ENCODE results near the gene GABARAP.

The GABARAP gene

DNA sequence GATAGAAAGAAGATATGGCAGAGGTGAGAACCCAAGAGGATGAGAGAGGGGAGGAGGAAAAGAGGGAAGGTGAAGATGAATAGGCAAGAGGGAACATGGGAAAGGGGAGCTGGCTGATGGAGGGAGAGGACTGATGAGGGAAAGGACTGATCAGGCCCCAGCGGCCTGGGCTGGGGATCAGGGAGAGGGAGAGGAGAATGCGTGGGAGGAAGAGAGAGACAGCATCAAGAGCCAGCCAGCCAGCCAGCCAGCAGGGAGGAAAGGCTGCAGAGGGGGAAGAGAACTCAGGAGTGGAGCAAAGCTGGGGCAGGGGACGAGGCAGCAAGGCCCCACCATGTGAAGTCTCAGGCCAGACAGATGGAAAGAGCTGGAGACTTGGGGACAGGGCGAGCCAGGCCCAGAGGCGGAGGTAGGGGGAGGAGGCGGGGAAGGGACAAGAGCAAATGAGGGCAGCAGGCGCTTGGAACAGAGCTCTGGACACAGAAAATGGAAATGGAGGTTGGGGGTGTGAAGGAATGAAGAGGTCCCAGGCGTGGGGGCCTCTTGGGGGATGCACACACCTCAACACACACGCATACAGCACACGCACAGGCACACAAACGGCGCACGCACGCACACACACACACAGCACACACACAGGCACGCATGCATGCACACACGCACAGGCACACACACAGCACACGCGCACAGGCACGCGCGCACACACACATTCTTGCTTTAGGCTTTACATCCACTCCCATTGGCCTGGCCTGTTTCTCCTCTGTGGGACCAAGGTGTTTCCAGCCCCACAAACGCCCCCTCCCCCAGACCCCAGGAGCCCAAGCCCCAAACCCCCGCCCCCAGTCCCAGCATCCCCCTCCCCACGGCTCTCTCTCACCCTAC is 34.9 kb downstream of the GABARAP start:
- Histone ChIP-seq H3K9ac (ENCODE audit: low read depth, low read length) (no peak overlapping the region), H3K9me3 (ENCODE audit: control insufficient read depth, insufficient read depth, low read length) (no peaks in the 10 kb centered on the region), H3K27me3 (ENCODE audit: control insufficient read depth, insufficient read depth, low read length) (no peaks in the 10 kb centered on the region), H3K4me1 (ENCODE audit: control insufficient read depth, insufficient read depth, low read length) (peaks cover 15% of the 10 kb centered on the region), H3K4me3 (ENCODE audit: low read depth, low read length) (peak overlapping the region; percentile 67), H3K36me3 (ENCODE audit: control insufficient read depth, insufficient read depth, low read length) (peaks cover 16% of the 10 kb centered on the region)

DNA sequence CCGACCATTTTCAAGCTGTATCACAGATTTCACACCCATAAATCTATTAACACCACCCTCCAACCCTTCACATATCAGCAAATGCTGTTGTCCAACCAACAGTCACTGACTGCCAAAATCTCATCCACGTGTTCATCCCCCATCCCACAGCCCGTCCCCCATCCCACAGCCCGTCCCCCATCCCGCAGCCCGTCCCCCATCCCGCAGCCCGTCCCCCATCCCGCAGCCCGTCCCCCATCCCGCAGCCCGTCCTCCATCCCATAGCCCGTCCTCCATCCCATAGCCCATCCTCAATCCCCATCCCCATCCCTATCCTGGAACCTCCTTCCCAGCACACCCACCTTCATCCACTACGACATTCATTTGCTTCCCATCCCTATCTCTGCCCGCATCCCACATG is 36.7 kb downstream of the GABARAP start:
- no peaks in the 10 kb centered on the region for H3K27me3 ChIP-seq (ENCODE audit: control insufficient read depth, insufficient read depth, low read length)
- peak overlapping the region; percentile 79 for H3K4me3 ChIP-seq (ENCODE audit: low read depth, low read length)
- no peak overlapping the region for H3K9ac ChIP-seq (ENCODE audit: low read depth, low read length)
- peaks cover 9% of the 10 kb centered on the region for H3K4me1 ChIP-seq (ENCODE audit: control insufficient read depth, insufficient read depth, low read length)
- peaks cover 16% of the 10 kb centered on the region for H3K36me3 ChIP-seq (ENCODE audit: control insufficient read depth, insufficient read depth, low read length)
- no peaks in the 10 kb centered on the region for H3K9me3 ChIP-seq (ENCODE audit: control insufficient read depth, insufficient read depth, low read length)

DNA sequence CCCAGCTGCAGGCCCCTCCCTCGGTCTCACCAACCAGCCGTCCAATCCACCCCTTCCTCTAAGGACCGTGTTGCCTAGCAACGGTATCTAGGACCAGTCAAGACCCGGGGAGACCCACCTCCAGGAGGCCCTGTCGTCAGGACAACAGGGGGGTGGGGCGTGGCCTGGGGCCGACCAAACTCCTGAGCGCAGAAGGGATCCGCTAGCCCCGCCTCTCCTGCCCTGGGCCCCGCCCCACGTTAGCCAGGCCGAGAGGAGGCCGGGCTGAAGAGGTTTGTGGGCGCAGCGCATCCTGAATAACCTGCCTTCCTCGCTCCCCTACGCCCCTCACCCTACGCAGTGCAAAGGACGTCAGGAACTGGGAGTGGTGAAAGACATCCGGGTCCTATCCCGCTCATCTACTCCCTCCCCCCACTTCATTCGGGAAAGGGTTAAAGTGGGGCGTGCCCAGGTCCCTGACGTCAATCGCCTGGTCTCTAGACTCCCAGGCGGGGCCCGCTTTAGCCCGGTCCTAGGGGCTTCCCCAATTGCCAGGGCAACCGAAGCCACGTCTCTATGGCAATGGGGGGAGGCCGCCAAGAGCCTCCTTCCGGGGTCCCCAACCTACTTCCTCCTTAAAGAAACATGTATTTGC is 37.3 kb downstream of the GABARAP start:
- Histone ChIP-seq H3K36me3 (ENCODE audit: control insufficient read depth, insufficient read depth, low read length) (peaks cover 16% of the 10 kb centered on the region), H3K9me3 (ENCODE audit: control insufficient read depth, insufficient read depth, low read length) (no peaks in the 10 kb centered on the region), H3K4me3 (ENCODE audit: low read depth, low read length) (peak overlapping the region; percentile 79), H3K27me3 (ENCODE audit: control insufficient read depth, insufficient read depth, low read length) (no peaks in the 10 kb centered on the region), H3K4me1 (ENCODE audit: control insufficient read depth, insufficient read depth, low read length) (peaks cover 7% of the 10 kb centered on the region), H3K9ac (ENCODE audit: low read depth, low read length) (no peak overlapping the region)

DNA sequence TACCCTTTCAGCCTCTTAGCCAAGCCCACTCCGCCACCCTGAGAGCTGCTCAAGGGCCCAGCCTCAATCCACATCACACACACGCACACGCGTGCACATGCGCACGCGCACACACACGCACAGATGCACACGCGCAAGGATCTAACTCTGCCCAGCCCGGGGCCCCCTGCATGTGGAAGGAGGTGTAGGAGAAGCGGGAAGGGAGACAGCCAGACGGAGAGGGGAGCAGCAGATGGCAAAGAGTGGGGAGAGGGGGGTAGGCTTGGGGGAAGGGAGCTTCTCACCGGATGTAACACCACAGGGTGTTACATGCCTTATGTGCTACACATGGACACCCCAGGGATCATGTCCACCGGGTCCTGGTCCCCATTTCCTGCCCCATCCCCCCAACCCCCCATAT is 37.9 kb downstream of the GABARAP start:
- Histone ChIP-seq H3K36me3 (ENCODE audit: control insufficient read depth, insufficient read depth, low read length) (peaks cover 16% of the 10 kb centered on the region), H3K4me3 (ENCODE audit: low read depth, low read length) (peak overlapping the region; percentile 79), H3K9me3 (ENCODE audit: control insufficient read depth, insufficient read depth, low read length) (no peaks in the 10 kb centered on the region), H3K9ac (ENCODE audit: low read depth, low read length) (no peak overlapping the region), H3K4me1 (ENCODE audit: control insufficient read depth, insufficient read depth, low read length) (peaks cover 7% of the 10 kb centered on the region), H3K27me3 (ENCODE audit: control insufficient read depth, insufficient read depth, low read length) (no peaks in the 10 kb centered on the region)

DNA sequence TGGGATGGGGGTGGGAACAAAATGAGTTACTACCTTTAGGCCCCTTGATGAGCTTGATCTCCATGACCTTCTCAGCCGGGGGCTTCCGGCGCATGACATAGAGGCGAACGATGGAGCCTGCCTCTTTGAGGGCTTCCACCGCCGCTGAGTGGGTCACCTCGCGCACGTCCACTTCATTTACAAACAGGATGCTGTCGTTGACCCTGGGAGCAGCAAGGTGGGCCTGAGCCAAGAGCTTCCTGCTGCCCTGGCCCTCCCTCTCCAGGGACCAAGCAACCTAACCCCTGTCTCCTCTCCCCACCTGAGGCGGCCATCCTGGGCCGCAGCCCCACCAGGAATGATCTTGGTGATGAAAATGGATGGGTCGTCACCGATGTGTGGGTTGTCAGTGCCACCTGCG is 38.9 kb downstream of the GABARAP start:
- H3K9me3 ChIP-seq (ENCODE audit: control insufficient read depth, insufficient read depth, low read length) = no peaks in the 10 kb centered on the region
- H3K9ac ChIP-seq (ENCODE audit: low read depth, low read length) = no peak overlapping the region
- H3K36me3 ChIP-seq (ENCODE audit: control insufficient read depth, insufficient read depth, low read length) = peaks cover 21% of the 10 kb centered on the region
- peaks cover 1% of the 10 kb centered on the region for H3K4me1 ChIP-seq (ENCODE audit: control insufficient read depth, insufficient read depth, low read length)
- no peaks in the 10 kb centered on the region for H3K27me3 ChIP-seq (ENCODE audit: control insufficient read depth, insufficient read depth, low read length)
- no peak overlapping the region for H3K4me3 ChIP-seq (ENCODE audit: low read depth, low read length)

DNA sequence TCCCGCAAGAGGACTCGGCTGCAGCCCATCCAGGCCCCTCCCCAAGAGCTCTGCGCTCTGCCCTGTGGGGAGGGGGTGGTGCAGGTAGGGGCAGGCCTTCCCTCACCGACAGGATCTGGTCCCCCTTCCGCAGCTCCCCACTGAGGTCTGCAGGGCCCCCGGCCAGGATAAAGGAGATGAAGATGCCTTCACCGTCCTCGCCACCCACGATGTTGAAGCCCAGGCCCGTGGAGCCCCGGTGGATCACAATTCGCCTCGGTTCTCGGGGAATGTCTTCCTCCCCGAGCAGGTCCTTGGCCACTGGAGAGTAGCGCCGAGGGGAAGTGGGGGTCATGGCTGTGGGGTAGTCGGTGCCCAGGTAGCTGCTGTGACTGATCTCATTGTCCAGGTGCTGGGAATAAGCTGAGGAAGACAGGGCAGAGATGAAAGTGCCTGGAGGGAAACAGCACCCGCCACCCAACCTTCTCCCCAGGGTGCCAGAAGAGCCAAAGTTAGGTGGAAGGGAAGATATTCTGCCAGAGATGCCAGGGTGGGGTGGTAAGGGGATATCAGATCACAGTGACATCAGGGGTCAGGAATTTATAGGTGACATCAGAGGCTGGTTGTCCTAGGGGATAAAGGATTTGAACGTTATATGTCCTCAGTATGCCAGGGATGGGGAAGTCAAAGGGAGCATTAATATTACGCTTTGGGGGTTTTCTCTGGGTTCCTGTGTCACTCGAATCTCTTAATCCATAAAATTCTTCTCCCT is 45.4 kb downstream of the GABARAP start:
- H3K9me3 ChIP-seq (ENCODE audit: control insufficient read depth, insufficient read depth, low read length) = no peaks in the 10 kb centered on the region
- H3K4me1 ChIP-seq (ENCODE audit: control insufficient read depth, insufficient read depth, low read length) = no peaks in the 10 kb centered on the region
- no peaks in the 10 kb centered on the region for H3K27me3 ChIP-seq (ENCODE audit: control insufficient read depth, insufficient read depth, low read length)
- no peak overlapping the region for H3K9ac ChIP-seq (ENCODE audit: low read depth, low read length)
- H3K4me3 ChIP-seq (ENCODE audit: low read depth, low read length) = no peak overlapping the region
- H3K36me3 ChIP-seq (ENCODE audit: control insufficient read depth, insufficient read depth, low read length) = peaks cover 43% of the 10 kb centered on the region

DNA sequence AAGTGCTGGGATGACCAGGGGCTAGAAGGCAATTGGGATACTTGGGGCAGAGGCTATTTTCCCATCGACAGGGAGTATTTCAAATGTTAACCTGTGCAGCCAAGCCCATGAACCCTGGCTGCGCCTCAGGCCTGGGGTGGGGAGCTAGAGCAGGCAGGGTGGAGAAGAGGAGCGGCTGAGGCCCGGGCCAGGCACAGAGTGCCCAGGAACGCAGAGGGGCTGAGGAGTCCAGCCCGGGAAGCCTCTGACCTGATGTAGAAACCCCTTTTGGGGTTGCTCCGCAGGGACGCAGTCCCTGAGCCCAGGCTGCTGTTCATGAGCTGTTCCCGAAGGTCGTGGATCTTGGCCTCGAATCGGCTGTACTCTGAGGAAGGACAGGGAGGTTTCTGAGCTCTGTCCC is 46.3 kb downstream of the GABARAP start:
- Histone ChIP-seq H3K27me3 (ENCODE audit: control insufficient read depth, insufficient read depth, low read length) (no peaks in the 10 kb centered on the region), H3K4me1 (ENCODE audit: control insufficient read depth, insufficient read depth, low read length) (no peaks in the 10 kb centered on the region), H3K4me3 (ENCODE audit: low read depth, low read length) (no peak overlapping the region), H3K9ac (ENCODE audit: low read depth, low read length) (no peak overlapping the region), H3K36me3 (ENCODE audit: control insufficient read depth, insufficient read depth, low read length) (peaks cover 46% of the 10 kb centered on the region), H3K9me3 (ENCODE audit: control insufficient read depth, insufficient read depth, low read length) (no peaks in the 10 kb centered on the region)

DNA sequence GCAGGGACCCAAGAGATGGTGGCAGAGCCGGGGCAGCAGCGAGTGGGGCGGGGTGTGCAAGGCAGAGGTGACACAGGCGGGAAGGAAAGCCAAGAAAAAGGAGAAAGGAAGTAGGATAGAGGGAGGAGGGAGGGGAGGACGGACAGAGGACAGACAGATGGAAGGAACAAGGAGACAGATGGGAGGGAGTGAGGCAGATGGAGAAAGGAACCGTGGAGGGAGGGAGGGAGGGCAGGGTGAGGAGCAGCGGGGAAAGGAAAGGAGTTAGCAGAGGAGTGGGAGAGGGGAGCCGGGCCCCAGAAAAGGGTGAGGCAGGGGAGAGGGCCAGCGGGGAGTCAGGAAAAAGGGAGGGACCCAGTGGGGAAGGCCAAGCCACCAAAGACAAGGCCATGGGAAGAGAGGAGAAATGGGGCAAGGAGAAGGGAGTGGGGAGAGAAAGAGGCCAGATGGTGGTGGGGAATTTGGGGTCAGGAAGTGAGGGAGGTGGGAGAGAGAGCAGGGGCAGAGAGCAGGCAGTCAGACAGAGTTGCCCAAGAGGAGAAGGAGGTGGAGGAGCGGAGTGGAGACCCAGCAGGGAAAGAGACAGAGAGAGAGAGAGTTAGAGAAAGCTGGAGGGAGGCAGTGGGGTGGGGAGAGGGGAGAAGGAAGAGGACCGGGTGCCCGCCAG is 49.8 kb downstream of the GABARAP start:
- Histone ChIP-seq H3K27me3 (ENCODE audit: control insufficient read depth, insufficient read depth, low read length) (no peaks in the 10 kb centered on the region), H3K9me3 (ENCODE audit: control insufficient read depth, insufficient read depth, low read length) (no peaks in the 10 kb centered on the region), H3K4me1 (ENCODE audit: control insufficient read depth, insufficient read depth, low read length) (no peaks in the 10 kb centered on the region), H3K36me3 (ENCODE audit: control insufficient read depth, insufficient read depth, low read length) (peaks cover 50% of the 10 kb centered on the region), H3K4me3 (ENCODE audit: low read depth, low read length) (no peak overlapping the region), H3K9ac (ENCODE audit: low read depth, low read length) (no peak overlapping the region)

DNA sequence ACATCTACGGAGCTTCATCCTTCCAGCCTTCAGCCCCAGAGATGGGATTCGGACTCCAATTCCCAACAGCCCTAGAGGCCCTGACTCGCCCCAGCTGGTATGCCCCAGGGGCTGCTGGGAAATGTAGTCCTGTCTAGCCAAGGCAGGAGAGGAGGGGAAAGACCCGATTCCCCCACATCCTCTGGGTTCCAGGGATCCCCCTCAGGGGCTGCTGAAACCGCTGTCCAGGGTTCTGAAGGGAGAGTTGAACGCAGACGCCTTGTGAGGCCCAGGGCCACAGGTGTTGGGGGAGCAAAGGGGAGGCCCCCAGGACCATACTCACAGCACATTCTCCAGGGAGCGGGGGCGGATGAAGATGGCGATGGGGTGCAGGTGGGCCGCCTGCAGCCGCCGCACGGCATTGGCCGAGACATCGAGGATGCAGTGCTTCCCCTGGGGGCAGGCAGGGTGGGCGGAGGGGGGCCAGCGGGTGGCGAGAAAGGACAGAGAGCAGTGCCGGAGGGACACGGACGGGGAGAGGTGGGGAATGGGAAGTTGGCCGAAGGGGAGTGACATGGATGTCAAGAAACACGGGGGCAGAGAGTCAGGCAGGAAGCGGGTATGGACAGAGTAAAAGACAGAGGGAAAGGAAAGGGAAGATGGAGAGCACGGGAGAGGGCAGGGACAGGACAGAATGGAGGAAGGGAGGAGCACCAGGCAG is 50.5 kb downstream of the GABARAP start:
- Histone ChIP-seq H3K4me3 (ENCODE audit: low read depth, low read length) (no peak overlapping the region), H3K9ac (ENCODE audit: low read depth, low read length) (no peak overlapping the region), H3K4me1 (ENCODE audit: control insufficient read depth, insufficient read depth, low read length) (no peaks in the 10 kb centered on the region), H3K36me3 (ENCODE audit: control insufficient read depth, insufficient read depth, low read length) (peaks cover 50% of the 10 kb centered on the region), H3K9me3 (ENCODE audit: control insufficient read depth, insufficient read depth, low read length) (no peaks in the 10 kb centered on the region), H3K27me3 (ENCODE audit: control insufficient read depth, insufficient read depth, low read length) (no peaks in the 10 kb centered on the region)

DNA sequence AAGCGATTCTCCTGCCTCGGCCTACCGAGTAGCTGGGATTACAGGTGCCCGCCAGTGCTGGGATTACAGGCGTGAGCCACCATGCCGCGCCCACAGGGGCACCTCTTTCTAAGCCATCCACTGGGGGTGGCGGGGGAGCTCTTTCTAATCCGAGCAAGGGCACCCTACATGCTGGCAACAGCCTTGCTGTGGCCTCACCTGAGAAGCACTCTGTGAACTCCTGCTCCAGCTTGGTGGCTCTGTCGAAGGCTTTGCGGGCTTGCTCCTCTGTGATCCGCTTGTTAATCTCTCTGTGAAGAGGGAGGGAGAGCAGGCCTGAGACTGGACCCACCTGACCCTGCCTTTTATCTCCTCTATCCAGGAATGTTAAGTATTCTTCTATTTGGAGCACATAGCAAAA is 51.2 kb downstream of the GABARAP start:
- Histone ChIP-seq H3K36me3 (ENCODE audit: control insufficient read depth, insufficient read depth, low read length) (peaks cover 44% of the 10 kb centered on the region), H3K9me3 (ENCODE audit: control insufficient read depth, insufficient read depth, low read length) (no peaks in the 10 kb centered on the region), H3K27me3 (ENCODE audit: control insufficient read depth, insufficient read depth, low read length) (no peaks in the 10 kb centered on the region), H3K4me3 (ENCODE audit: low read depth, low read length) (no peak overlapping the region), H3K4me1 (ENCODE audit: control insufficient read depth, insufficient read depth, low read length) (no peaks in the 10 kb centered on the region), H3K9ac (ENCODE audit: low read depth, low read length) (no peak overlapping the region)
